Stimulated activated CD4-positive, alpha-beta T cell treated with anti-CD3 and anti-CD28 coated beads, TNF-alpha, amount 100 ng/mL, for 1 hour (primary cell): ENCODE data around the gene UBE2Q1.

ENCODE experiments used
- DNase-seq, 3 donors: peaks; one replicate each; pipeline ENCODE4 v3.0.0-alpha.2; 2020; ENCODE audit warnings: low read depth in 3 of 3, low spot score in 1 of 3

The UBE2Q1 gene

GRCh38 chr1:154557939-154558719 is at the start of gene UBE2Q1:
Gene UBE2Q1, minus strand, starts transcription at chr1:154558662. Its CDS starts 109 bp downstream, at chr1:154558553.
- DNase-seq: peak in 1 of 3 donors; percentile 19

GRCh38 chr1:154607609-154608396 is 49.3 kb upstream of the UBE2Q1 start, which contains the start of gene ADAR:
Gene ADAR, minus strand, starts transcription at chr1:154608186. Its CDS starts 180 bp downstream, at chr1:154608006.
- peak; percentile 75 to 80 (median 77) for DNase-seq

- DNase-seq: no peak
Measured at GRCh38 chr1:154607106-154607608, 48.7 kb upstream of the UBE2Q1 start.

GRCh38 chr1:154605534-154605933 is 47.1 kb upstream of the UBE2Q1 start:
- no peak for DNase-seq

- no peak for DNase-seq
Measured at GRCh38 chr1:154603317-154603716, 44.9 kb upstream of the UBE2Q1 start.

GRCh38 chr1:154599658-154600057 is 41.2 kb upstream of the UBE2Q1 start:
- DNase-seq: no peak

- DNase-seq: no peak
Measured at GRCh38 chr1:154598871-154599635, 40.6 kb upstream of the UBE2Q1 start.

- no peak for DNase-seq
Measured at GRCh38 chr1:154595621-154596020, 37.2 kb upstream of the UBE2Q1 start.

GRCh38 chr1:154594811-154595210 is 36.3 kb upstream of the UBE2Q1 start:
- DNase-seq: no peak

- DNase-seq: no peak
Measured at GRCh38 chr1:154593390-154593789, 34.9 kb upstream of the UBE2Q1 start.

- DNase-seq: no peak
Measured at GRCh38 chr1:154591206-154591605, 32.7 kb upstream of the UBE2Q1 start.

GRCh38 chr1:154590756-154591155 is 32.3 kb upstream of the UBE2Q1 start:
- no peak for DNase-seq

GRCh38 chr1:154589780-154590179 is 31.3 kb upstream of the UBE2Q1 start:
- no peak for DNase-seq

- no peak for DNase-seq
Measured at GRCh38 chr1:154586641-154587040, 28.2 kb upstream of the UBE2Q1 start.

- no peak for DNase-seq
Measured at GRCh38 chr1:154586231-154586630, 27.8 kb upstream of the UBE2Q1 start.

GRCh38 chr1:154584267-154584994 is 26.0 kb upstream of the UBE2Q1 start:
- DNase-seq: no peak

- no peak for DNase-seq
Measured at GRCh38 chr1:154583773-154584172, 25.3 kb upstream of the UBE2Q1 start.

- DNase-seq: no peak
Measured at GRCh38 chr1:154582885-154583284, 24.4 kb upstream of the UBE2Q1 start.

- DNase-seq: no peak
Measured at GRCh38 chr1:154581766-154582165, 23.3 kb upstream of the UBE2Q1 start.

- DNase-seq: no peak
Measured at GRCh38 chr1:154579374-154579773, 20.9 kb upstream of the UBE2Q1 start.

GRCh38 chr1:154578058-154578418 is 19.6 kb upstream of the UBE2Q1 start:
- DNase-seq: no peak
